HS-27A (cell line): ENCODE data around the gene ABCA2.
"Not testable (repeated sequence)": the region's sequence is repeated elsewhere in the genome, so short reads cannot be mapped to it uniquely, and the experiment has no call there.

Experiments
- DNase-seq: peaks from one replicate; pipeline ENCODE4 v3.0.0-alpha.2; 2012; ENCODE audit warnings: low read depth, missing footprints

Gene ABCA2

GRCh38 chr9:137046088-137046787 lies 18.2 kb upstream of the ABCA2 start, which contains the start of gene NPDC1:
NPDC1 (minus strand) TSS chr9:137046177; CDS start chr9:137045989, 188 bp downstream.
- DNase-seq: no peak

- no peak for DNase-seq
Observed at GRCh38 chr9:137045294-137046087, 17.5 kb upstream of the ABCA2 start.

GRCh38 chr9:137044502-137045177 lies 16.6 kb upstream of the ABCA2 start:
- DNase-seq: no peak

GRCh38 chr9:137044037-137044436 lies 16.0 kb upstream of the ABCA2 start:
- no peak for DNase-seq

GRCh38 chr9:137042751-137043727 lies 15.0 kb upstream of the ABCA2 start:
- DNase-seq: no peak

GRCh38 chr9:137041124-137041523 lies 13.1 kb upstream of the ABCA2 start:
- no peak for DNase-seq

GRCh38 chr9:137040568-137040967 lies 12.5 kb upstream of the ABCA2 start:
- no peak for DNase-seq

GRCh38 chr9:137039611-137040366 lies 11.8 kb upstream of the ABCA2 start:
- DNase-seq: no peak

GRCh38 chr9:137038916-137039315 lies 10.9 kb upstream of the ABCA2 start:
- DNase-seq: no peak

- no peak for DNase-seq
Observed at GRCh38 chr9:137037483-137037882, 9.4 kb upstream of the ABCA2 start.

- DNase-seq: no peak
Observed at GRCh38 chr9:137037035-137037434, 9.0 kb upstream of the ABCA2 start.

GRCh38 chr9:137035937-137036336 lies 7.9 kb upstream of the ABCA2 start:
- DNase-seq: no peak

GRCh38 chr9:137035507-137035834 lies 7.4 kb upstream of the ABCA2 start:
- DNase-seq: no peak

- DNase-seq: no peak
Observed at GRCh38 chr9:137034709-137035506, 6.9 kb upstream of the ABCA2 start.

- DNase-seq: no peak
Observed at GRCh38 chr9:137034039-137034708, 6.1 kb upstream of the ABCA2 start.

GRCh38 chr9:137033481-137033880 lies 5.4 kb upstream of the ABCA2 start:
- DNase-seq: not testable (repeated sequence)

- no peak for DNase-seq
Observed at GRCh38 chr9:137032858-137033257, 4.8 kb upstream of the ABCA2 start.

GRCh38 chr9:137031904-137032640 lies 4.0 kb upstream of the ABCA2 start, which contains the start of gene FUT7:
FUT7 (minus strand) TSS chr9:137032088; CDS start chr9:137031991, 97 bp downstream.
- DNase-seq: no peak
